GM12801 (cell line): Measurements from ENCODE around the gene UVRAG.

ENCODE experiments used
- TF ChIP-seq, protein P1 (sequence below): IDR thresholded peaks from one replicate; pipeline ENCODE4 v1.5.1; 2011; ENCODE audit warnings: control low read depth; ENCODE audit not compliant: insufficient read length; ENCODE audit errors: extremely low read depth

The UVRAG gene

DNA sequence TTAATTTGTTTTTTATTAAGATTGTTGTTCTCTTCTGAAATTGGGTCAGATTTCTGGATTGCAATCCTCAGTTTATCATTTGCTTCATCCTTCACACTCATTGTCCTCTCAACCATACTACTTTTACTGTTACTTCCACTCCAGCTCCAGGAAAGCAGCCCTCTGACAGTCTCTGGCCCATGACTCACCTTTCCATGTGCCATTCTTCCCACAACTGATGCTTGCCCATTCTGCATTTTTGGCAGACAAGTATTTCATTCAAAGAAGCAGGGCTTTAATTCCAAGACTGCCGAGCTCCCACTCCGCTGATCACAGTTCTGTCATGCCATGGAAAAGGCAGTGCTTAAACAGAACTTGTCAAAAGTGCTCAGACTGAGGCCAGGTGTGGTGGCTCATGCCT, 252.1 kb downstream of the UVRAG start:
- TF ChIP-seq, protein P1, sequence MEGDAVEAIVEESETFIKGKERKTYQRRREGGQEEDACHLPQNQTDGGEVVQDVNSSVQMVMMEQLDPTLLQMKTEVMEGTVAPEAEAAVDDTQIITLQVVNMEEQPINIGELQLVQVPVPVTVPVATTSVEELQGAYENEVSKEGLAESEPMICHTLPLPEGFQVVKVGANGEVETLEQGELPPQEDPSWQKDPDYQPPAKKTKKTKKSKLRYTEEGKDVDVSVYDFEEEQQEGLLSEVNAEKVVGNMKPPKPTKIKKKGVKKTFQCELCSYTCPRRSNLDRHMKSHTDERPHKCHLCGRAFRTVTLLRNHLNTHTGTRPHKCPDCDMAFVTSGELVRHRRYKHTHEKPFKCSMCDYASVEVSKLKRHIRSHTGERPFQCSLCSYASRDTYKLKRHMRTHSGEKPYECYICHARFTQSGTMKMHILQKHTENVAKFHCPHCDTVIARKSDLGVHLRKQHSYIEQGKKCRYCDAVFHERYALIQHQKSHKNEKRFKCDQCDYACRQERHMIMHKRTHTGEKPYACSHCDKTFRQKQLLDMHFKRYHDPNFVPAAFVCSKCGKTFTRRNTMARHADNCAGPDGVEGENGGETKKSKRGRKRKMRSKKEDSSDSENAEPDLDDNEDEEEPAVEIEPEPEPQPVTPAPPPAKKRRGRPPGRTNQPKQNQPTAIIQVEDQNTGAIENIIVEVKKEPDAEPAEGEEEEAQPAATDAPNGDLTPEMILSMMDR, result no peak

DNA sequence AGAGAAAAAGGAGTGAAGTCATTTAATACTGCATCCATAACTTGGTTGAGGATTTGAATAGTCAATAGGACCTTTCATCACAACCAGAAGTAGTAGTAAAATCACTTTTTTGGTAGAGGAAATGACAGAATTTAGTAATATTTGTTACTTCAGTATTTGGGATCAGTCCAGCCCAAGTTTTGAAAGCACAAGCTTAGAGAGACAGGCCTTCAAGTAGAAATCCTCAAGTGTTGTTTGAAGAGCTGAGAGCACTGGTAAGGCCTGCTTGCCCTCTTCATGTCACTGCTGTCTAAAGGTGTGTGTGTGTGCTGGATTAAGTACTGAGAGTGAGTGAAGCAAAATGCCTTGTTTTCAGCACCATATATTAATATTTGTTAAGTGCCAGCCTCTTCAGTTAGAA, 254.0 kb downstream of the UVRAG start:
- TF ChIP-seq, protein P1, result no peak

DNA sequence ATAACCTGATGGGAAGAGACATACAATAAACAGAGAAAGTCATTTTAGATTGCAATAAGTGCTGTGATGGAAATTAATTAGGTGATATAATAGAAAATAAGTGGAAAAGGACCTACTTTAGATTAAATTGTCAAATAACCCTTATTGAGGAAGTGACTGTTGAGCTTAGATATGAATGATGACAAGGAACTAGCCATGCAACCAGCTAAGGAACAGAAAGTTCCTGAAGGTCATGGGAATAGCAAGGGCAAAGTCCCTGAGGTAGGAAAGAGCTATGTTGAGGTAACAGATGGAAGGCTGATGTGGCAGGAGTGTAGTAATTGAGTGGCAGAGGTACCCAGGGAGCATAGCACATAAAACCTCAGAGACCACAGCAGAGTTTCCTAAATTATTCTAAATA, 256.1 kb downstream of the UVRAG start:
- TF ChIP-seq, protein P1, result no peak

GRCh38 chr11:76073724-76074123, 258.7 kb downstream of the UVRAG start:
- TF ChIP-seq, protein P1, result no peak

GRCh38 chr11:76074148-76075095, 259.4 kb downstream of the UVRAG start:
- TF ChIP-seq, protein P1, result no peak

GRCh38 chr11:76075716-76076115, 260.7 kb downstream of the UVRAG start:
- TF ChIP-seq, protein P1, result no peak

- TF ChIP-seq, protein P1, result no peak
These were observed 261.7 kb downstream of the UVRAG start for GRCh38 chr11:76076749-76077148.
